ENCODE measurements around the gene LGALS4.

The LGALS4 gene

DNA sequence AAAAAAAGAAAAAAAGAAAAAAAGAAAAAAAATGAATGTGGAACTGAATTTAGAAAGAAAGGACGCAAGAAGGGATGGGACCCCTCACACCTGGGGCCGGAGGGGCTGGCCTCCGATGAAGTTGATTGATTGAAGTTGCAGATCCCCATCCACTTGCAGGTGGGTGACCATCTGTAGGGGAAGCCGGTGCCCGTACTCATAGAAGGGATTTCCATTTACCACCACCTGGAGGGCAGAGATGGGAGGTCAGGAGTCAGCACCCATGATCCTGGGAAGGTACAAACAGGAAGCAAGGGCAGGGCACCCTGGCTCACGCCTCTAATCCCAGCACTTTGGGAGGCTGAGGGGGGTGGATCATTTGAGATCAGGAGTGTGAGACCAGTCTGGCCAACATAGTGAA lies 6.4 kb downstream of the LGALS4 start:
- no peak for TF ChIP-seq EGR1 (IDR thresholded peaks at IDR 0.05)
- TF ChIP-seq FOXM1 (IDR thresholded peaks at IDR 0.05; ENCODE audit: borderline replicate concordance, low read depth): no peak
- TF ChIP-seq CEBPB (IDR thresholded peaks at IDR 0.05): no peak
- TF ChIP-seq YY1 (IDR thresholded peaks at IDR 0.05; ENCODE audit: low read depth): no peak
- TF ChIP-seq NFIC (IDR thresholded peaks at IDR 0.05): no peak
- TF ChIP-seq ZBTB7A (IDR thresholded peaks at IDR 0.05; ENCODE audit: low read depth): no peak
- no peak for TF ChIP-seq TAF1 (IDR thresholded peaks at IDR 0.05; ENCODE audit: low read depth)
- TF ChIP-seq, protein P1, sequence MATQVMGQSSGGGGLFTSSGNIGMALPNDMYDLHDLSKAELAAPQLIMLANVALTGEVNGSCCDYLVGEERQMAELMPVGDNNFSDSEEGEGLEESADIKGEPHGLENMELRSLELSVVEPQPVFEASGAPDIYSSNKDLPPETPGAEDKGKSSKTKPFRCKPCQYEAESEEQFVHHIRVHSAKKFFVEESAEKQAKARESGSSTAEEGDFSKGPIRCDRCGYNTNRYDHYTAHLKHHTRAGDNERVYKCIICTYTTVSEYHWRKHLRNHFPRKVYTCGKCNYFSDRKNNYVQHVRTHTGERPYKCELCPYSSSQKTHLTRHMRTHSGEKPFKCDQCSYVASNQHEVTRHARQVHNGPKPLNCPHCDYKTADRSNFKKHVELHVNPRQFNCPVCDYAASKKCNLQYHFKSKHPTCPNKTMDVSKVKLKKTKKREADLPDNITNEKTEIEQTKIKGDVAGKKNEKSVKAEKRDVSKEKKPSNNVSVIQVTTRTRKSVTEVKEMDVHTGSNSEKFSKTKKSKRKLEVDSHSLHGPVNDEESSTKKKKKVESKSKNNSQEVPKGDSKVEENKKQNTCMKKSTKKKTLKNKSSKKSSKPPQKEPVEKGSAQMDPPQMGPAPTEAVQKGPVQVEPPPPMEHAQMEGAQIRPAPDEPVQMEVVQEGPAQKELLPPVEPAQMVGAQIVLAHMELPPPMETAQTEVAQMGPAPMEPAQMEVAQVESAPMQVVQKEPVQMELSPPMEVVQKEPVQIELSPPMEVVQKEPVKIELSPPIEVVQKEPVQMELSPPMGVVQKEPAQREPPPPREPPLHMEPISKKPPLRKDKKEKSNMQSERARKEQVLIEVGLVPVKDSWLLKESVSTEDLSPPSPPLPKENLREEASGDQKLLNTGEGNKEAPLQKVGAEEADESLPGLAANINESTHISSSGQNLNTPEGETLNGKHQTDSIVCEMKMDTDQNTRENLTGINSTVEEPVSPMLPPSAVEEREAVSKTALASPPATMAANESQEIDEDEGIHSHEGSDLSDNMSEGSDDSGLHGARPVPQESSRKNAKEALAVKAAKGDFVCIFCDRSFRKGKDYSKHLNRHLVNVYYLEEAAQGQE (IDR thresholded peaks at IDR 0.05; ENCODE audit: low read depth): no peak
- no peak for TF ChIP-seq RAD21 (IDR thresholded peaks at IDR 0.05; ENCODE audit: low read depth)
- no peak for TF ChIP-seq CREB1 (IDR thresholded peaks at IDR 0.05; ENCODE audit: low read depth)
- TF ChIP-seq EP300 (IDR thresholded peaks at IDR 0.05; ENCODE audit: borderline replicate concordance): no peak
- TF ChIP-seq TCF12 (IDR thresholded peaks at IDR 0.05; ENCODE audit: low read depth): no peak
- TF ChIP-seq, protein P2, sequence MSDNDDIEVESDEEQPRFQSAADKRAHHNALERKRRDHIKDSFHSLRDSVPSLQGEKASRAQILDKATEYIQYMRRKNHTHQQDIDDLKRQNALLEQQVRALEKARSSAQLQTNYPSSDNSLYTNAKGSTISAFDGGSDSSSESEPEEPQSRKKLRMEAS (IDR thresholded peaks at IDR 0.05): no peak
- TF ChIP-seq, protein P3, sequence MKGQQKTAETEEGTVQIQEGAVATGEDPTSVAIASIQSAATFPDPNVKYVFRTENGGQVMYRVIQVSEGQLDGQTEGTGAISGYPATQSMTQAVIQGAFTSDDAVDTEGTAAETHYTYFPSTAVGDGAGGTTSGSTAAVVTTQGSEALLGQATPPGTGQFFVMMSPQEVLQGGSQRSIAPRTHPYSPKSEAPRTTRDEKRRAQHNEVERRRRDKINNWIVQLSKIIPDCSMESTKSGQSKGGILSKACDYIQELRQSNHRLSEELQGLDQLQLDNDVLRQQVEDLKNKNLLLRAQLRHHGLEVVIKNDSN (IDR thresholded peaks at IDR 0.05): no peak
- TF ChIP-seq TEAD4 (IDR thresholded peaks at IDR 0.05): no peak

DNA sequence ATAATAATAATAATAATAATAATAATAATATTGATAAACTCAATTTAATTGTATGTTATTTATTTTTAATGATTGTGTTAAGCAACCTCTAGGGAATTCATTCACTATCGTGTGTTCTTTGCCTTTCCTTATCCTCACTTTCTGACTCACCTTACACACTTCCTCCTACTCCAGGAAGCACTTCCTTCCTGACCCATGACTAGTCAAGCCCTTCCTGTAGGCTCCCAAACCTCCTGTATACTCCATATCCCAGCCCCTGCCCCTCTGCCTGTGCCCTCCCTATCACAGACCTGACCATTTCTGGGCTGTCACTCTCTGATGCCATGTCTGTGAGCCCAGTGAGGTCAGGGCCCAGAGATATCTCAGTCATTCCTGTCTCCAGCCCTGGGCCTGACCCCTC lies 7.6 kb downstream of the LGALS4 start:
- no peak for TF ChIP-seq YY1 (IDR thresholded peaks at IDR 0.05; ENCODE audit: low read depth)
- no peak for TF ChIP-seq RAD21 (IDR thresholded peaks at IDR 0.05; ENCODE audit: low read depth)
- no peak for TF ChIP-seq FOXM1 (IDR thresholded peaks at IDR 0.05; ENCODE audit: borderline replicate concordance, low read depth)
- no peak for TF ChIP-seq ZBTB7A (IDR thresholded peaks at IDR 0.05; ENCODE audit: low read depth)
- TF ChIP-seq TEAD4 (IDR thresholded peaks at IDR 0.05): no peak
- no peak for TF ChIP-seq CREB1 (IDR thresholded peaks at IDR 0.05; ENCODE audit: low read depth)
- TF ChIP-seq TCF12 (IDR thresholded peaks at IDR 0.05; ENCODE audit: low read depth): no peak
- no peak for TF ChIP-seq CEBPB (IDR thresholded peaks at IDR 0.05)
- TF ChIP-seq, protein P1 (IDR thresholded peaks at IDR 0.05; ENCODE audit: low read depth): no peak
- TF ChIP-seq, protein P2 (IDR thresholded peaks at IDR 0.05): no peak
- TF ChIP-seq NFIC (IDR thresholded peaks at IDR 0.05): no peak
- TF ChIP-seq TAF1 (IDR thresholded peaks at IDR 0.05; ENCODE audit: low read depth): no peak
- TF ChIP-seq EGR1 (IDR thresholded peaks at IDR 0.05): no peak
- no peak for TF ChIP-seq EP300 (IDR thresholded peaks at IDR 0.05; ENCODE audit: borderline replicate concordance)
- TF ChIP-seq, protein P3 (IDR thresholded peaks at IDR 0.05): no peak

DNA sequence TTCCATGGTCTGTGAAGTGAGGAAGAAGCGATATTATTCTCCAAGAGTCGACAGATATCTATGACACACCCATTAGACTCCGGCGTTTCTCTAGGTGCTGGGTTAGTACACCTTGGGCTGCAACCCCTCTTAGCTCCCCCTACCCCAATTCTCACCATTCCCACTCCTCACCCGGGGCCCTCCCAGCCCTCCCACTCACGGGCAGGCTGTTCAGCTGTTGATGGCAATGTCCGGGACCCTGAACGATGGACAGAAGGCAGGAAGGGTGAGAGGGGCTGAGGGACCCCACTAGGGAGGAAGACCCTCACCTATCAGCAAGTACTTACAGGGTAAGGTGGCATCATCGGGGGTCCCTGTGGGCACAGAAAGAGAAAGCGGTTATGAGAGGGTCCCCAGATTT lies 9.2 kb downstream of the LGALS4 start:
- TF ChIP-seq, protein P2 (IDR thresholded peaks at IDR 0.05): no peak
- no peak for TF ChIP-seq CEBPB (IDR thresholded peaks at IDR 0.05)
- no peak for TF ChIP-seq YY1 (IDR thresholded peaks at IDR 0.05; ENCODE audit: low read depth)
- no peak for TF ChIP-seq CREB1 (IDR thresholded peaks at IDR 0.05; ENCODE audit: low read depth)
- TF ChIP-seq FOXM1 (IDR thresholded peaks at IDR 0.05; ENCODE audit: borderline replicate concordance, low read depth): no peak
- TF ChIP-seq, protein P1 (IDR thresholded peaks at IDR 0.05; ENCODE audit: low read depth): no peak
- no peak for TF ChIP-seq EGR1 (IDR thresholded peaks at IDR 0.05)
- no peak for TF ChIP-seq TAF1 (IDR thresholded peaks at IDR 0.05; ENCODE audit: low read depth)
- no peak for TF ChIP-seq NFIC (IDR thresholded peaks at IDR 0.05)
- no peak for TF ChIP-seq TCF12 (IDR thresholded peaks at IDR 0.05; ENCODE audit: low read depth)
- no peak for TF ChIP-seq EP300 (IDR thresholded peaks at IDR 0.05; ENCODE audit: borderline replicate concordance)
- TF ChIP-seq RAD21 (IDR thresholded peaks at IDR 0.05; ENCODE audit: low read depth): no peak
- TF ChIP-seq TEAD4 (IDR thresholded peaks at IDR 0.05): no peak
